Nucleus accumbens (tissue), 56 donors: ENCODE measurements around the gene ALKAL2.
A peak's percentile ranks its signal among the peaks of the same experiment; 100 is the strongest.

ENCODE experiments used
- DNase-seq, 56 donors: peaks; one replicate each; lab custom pipeline; 2025; lab: John Stamatoyannopoulos, UW

Gene ALKAL2

DNA sequence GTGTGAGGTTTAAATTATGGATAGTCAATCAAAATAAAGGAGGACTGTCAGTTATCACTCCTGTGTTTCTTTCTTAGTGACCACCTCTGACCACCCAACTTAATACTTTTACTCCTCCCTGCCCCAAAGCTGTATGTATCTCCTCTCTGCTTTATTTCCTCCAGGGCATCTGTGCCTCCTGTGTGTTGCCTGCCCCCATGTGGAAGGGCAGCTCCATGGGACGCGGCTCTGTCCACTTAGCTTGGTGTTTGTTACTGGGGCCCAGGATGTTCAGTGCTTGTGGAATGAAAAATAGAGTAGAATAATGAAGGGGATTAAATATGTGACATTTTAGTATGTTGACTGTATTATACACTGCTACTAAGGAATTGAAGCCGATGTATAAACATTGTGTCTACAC, 13.4 kb downstream of the ALKAL2 start:
- no peak for DNase-seq

DNA sequence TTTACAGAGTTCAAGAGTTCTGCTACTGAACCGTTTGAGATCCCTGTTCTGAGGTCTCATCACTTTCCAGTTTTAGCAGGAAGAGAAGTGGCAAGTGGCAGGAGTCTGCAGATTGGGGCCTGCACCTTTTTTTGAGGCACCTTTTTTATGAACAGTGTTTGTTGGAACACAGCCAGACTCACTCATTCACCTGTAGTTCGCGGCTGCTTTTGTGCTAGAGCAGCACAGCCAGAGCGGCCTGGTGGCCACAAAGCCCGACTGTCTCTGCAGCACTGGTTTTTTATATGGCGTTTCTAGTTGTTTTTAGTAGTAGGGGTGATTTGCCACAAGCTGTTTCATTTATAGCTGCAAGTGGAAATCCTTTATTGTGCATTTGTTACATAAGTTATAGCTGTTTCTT, 14.6 kb downstream of the ALKAL2 start:
- no peak for DNase-seq

DNA sequence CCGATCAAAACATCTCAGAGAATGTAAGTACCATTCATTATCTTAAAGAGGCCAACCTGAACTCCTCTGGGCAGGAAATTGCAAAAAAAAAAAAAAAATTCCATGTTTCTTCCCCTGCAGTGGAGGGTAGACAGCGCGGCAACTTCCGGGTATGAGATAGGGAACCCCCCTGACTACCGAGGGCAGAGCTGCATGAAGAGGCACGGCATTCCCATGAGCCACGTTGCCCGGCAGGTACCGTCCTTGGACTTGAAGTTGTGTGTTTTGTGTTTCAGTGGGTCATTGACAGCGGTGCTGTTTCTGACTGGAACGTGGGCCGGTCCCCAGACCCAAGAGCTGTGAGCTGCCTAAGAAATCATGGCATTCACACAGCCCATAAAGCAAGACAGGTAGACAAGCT, 16.0 kb downstream of the ALKAL2 start:
- no peak for DNase-seq

DNA sequence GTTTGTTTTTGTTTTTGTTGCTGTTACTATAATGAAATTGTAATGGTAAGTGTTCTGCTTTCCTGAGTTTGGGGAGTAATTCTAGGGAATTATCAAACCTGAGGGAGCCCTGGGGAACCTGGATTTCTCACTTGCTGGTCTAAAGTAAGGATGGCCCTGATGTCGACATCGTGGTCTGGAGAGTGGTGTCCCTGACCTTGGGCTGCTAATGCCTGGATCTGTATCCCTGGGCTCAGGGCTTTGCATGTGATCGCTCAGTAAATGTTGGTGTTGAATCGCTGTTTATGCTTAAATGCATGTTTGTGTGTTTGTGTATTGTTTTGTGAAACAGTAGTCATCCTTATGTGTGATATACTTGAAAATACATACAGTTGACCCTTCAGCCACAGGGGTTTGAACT, 17.0 kb downstream of the ALKAL2 start:
- no peak for DNase-seq

DNA sequence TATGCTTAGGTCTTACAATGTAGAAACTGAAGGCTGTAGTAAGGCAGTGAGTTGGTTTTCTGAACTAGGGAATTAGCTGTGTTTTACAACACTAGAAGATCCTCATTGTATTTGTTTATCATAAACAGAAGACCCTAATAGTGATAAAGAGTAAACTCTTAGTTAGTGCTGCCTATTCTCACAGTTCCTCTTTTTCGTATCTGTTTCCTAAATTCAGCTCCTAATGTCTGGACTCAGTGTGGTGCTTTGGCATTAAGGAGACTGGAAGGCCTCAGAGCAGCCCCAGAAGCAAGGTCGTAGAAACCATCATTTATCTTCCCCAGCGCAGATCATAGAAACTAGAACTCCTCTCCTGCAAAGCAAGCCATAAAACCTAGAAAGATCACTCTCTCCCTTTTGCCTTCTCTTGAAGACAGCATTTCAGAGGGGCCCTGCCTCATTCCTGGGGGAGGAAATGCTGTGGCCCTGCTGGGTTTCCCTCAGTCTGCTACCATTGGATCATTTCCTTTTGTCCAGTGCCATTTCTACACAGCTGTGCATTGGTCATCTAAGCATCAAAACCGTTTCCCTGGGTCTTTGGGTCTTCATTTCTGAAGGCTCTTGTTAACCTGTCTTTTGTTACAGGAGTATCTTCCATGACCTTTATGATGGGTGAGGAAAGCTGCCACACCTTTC, 18.4 kb downstream of the ALKAL2 start:
- DNase-seq: no peak

DNA sequence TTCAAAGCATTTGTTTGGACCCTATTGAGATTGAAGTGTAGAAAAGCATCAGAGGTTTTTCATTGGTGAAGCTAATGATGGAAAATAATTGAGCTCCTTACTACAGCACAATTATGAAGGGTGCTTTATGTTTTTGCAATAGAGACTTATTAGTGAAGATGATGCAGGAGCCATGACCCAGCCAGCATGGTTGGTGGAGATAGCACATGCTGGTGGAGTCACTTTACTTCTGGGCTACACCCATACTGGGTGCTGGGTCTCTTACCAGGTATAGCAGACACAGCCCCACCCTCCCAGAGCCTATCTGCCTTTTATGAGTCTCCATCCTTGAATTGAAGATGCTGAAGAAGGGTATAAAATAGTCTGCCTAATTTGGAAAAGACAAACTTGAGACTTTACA, 19.6 kb downstream of the ALKAL2 start:
- no peak for DNase-seq

DNA sequence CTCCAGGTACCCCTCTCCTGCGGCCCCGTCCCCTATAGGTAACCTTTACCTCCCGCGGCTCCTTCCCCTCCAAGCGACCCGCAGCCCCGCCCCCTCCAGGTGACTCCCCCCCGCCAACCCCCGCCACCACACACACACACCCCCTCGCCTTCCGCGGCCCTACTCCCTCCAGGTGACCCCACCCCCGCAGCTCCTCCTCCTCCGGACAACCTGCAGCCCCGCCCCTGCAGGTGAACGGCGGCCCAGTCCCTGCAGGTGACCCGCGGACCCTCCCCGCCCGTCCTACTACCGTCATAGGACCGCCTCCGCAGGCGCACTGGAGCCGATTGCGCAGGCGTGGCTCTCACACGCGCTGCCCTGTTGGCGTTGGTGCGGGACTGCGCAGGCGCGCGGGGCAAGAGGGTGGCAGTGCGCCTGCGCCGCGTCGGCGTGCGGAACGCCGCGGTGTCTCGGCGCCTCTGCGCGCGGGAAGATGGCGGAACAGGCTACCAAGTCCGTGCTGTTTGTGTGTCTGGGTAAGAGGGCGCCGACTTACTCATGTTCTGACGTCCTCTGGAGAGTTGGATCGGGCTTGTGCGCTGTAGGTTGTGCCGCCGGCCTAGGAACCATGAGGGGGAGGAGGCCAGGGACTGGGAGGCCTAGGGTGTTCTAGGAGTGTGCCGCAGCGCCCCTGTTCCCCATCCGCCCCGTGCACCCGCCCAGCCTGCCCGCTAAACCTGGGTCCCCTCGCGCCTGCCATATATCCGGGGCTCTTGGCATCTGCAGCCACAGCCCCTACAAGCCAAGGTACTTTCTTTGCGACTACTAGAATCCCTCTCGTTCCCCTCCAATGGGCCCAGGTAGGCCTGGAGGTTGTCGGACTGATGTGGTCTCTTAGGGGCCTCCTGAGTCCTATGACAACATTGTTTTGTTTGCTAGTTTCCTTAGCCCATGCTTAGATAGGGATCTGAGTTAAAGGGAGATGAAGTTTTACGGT, 23.1 kb downstream of the ALKAL2 start, which contains the start of gene ACP1:
Gene ACP1, plus strand, starts transcription at position 455 of the 976 bp plus-strand sequence. Its CDS starts 18 bp downstream, at position 473.
- peak; percentile 34 to 95 (median 86) for DNase-seq

DNA sequence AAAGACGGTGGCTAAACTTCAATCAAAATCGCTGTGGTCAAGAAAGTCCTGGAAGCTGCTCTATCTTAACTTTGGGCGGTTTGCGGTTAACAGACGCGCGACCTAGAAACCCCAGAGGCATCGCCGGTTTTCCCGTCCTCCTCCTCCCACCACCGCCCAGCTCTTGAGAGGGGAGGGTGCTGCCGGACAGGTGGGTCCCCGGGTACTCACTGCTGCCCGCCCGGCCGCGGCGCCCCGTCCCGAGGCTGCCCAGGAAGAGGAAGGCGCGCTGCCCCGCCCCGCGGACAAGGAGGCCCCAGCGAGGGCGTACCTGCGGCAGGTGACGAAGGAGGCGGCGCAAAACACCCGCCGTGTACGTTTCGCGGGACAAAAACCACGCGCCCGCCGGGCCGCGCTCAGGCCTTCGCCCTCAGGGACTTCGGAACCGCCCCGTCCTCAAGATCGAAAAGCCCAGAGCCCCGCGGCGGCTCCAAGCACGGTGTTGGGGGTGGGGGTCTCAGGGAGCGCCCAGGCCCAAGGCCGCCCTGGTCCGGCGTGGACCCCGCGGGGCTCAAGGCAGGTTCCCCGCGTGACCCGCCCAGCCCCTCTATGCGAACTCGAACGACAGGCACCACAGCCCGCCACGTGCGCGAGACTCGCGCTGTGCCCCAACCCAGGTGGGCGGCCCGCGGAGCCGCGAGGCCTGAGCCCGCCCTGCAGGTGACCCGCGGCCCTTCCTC, 24.0 kb downstream of the ALKAL2 start, which contains the start of gene SH3YL1:
Gene SH3YL1, minus strand, starts transcription at position 259 of the 719 bp plus-strand sequence. Its CDS starts 48 bp downstream, at position 211.
- peak in 3 of 56 donors; percentile 15 to 47 (median 21) for DNase-seq

DNA sequence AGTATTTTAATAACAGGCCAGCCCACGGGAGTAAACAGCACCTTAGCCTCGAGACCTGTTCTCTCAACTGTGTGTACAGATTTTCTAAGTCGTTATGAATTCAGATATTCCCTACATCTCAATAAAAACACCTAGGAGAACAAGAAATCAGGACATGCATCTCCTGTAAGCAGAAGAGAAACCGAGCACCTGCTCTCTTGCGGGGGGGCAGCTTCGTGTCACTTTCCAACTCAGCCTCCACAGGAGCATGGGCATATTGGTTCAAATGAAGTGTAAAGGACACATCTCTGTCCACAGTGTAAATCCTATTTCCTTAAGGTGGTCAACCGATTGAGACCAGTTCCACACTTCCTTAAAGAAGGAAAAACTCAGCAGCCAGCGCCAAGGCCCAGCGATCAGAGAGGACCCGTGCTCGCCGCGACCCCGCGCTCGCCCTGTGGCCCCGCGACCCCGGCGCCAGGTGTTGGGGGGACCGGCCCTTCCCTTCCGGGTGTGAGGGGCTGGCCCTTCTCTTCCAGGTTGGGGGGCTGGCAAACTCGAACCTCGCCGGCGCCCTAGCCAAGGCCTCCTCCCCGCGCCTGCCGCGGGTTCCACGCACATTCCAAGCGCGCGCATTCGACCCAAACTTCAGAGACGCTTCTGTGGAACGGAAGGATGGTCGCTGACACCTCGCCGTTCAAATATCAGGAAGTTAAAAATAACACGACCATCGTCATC, 24.7 kb downstream of the ALKAL2 start:
- no peak for DNase-seq

DNA sequence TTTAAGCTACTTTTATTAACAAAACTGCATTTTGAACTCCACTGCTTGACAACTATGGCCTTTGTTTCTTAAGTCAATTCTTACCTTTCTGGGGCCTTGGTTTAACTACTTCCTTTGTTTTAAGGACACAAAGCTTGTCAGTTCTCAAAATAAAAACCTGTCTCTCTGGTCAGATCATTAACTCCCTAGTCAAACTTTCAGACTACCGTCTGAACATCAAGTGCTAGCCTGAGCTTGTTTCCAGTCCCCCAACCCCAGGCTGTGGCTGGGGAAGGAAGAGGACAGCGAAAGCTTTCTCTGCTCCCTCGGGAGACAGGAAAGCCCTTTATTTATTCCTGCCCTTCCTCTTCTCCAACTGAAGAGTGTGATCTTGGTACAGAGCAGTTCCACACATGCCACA, 25.8 kb downstream of the ALKAL2 start:
- DNase-seq: no peak

DNA sequence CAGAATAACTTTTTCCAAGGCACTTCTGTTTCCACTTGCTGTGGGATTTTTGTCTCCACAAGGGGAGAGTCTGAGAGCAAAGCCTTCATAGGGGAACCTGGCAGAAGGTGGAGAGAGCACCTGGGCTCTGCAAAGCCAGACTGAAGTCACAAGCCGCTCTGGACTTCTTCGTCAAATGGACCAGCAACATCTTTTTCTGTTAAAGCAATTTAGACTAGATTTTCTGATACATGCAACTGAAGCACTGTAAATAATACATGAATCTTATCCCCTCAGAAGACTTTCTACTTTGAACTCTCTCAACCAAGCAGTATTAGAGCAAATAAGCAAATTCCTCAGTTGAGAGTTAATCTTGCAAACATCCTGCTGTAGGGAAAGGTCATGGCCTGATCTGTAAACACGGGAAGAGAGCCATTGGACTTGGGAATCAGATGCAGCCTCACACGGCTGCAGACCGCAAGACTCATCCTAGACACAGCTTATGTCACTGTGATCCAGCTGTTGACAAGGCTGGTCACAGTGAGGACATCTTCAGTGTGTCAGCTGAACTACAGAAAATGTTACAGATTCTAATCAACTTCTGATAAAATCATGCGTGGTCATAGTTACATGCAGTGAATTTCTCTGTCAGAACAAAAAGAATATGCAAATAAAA, 27.3 kb downstream of the ALKAL2 start:
- peak in 2 of 56 donors; percentile 3 to 7 for DNase-seq

DNA sequence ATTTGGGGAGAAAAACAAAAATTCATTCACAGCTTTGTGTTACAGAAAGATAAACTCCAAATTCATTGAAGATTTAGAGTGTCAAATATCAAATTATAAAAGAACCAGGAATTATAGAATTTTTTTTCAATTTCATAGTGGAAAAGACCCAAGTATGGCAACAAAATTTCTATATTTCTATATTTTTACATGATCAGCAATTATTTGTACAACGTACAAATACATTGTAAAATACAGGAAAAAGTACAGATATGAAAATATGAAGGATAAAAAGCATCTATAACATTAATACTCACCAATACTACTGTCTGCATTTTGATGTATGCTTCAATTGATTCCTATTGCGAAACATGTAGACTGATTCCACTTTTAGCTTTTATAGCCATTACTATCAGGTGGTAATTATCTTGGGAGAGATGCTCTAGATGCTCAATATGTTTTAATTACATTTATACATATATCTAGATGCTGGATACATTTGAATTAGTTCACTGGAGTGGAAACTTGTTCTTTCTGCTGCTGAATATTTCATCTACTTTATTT, 28.0 kb downstream of the ALKAL2 start:
- no peak for DNase-seq

DNA sequence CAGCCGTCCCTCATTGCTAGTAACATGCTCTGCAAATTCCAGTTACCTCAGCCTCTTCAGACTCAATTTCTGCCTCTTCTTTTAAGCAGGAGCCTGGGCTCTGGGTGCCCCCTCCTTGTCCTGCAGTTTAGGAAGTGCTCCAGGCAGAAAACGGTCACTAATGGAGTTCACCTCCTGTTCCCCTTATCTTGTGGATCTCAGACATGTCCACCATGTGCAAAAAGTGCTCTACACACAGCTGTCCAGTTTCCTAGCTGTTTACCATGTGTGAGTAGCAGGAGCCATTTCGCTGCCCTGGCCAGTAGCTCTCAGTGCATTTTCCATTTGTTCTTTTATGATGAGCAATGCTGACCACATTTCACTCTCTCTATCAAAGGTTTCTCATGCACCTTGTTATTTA, 29.0 kb downstream of the ALKAL2 start:
- DNase-seq: no peak

DNA sequence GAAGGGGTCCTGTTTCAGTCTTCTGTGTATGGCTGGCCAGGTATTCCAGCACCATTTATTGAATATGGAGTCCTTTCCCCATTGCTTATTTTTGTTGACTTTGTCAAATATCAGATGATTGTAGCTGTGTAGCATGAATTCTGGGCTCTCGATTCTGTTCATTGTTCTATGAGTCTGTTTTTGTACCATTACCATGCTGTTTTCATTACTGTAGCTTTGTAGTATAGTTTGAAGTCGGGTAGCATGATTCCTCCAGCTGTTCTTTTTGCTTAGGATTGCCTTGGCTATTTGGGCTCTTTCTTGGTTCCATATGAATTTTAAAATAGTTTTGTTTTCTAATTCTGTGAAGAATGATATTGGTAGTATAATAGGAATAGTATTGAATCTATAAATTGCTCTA, 30.0 kb downstream of the ALKAL2 start:
- DNase-seq: no peak

DNA sequence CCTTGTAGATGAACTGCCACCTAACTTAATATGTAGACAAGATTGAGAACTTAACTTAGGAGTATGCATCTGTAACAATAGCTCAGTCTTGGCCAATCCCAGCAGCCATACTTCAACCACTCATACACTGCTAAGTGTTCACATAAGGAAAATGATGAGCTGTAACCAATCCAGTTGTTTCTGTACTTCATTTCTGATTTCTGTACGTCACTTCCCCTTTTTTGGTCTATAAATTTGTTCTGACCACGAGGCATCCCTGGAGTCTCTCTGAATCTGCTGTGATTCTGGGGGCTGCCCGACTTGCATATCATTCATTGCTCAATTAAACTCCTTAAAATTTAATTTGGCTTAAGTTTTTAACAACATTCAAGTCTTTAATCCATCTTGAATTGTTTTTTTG, 30.5 kb downstream of the ALKAL2 start:
- no peak for DNase-seq

DNA sequence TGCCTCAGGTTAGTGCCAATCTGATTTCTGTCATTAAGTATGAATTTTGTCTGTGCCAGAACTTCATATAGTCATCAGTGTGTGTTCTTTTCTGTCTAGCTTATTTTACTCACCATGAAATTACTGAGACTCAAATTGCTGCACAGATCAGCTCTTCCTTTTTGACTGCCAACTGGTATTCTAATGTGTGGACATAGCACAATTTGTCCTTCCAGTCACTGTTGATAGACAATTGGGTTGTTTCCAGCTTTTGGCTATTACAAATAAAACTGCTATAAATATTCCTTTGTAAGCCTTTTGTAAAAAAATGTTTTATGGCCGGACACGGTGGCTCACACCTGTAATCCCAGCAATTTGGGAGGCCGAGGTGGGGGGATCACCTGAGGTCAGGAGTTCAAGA, 31.8 kb downstream of the ALKAL2 start:
- no peak for DNase-seq

DNA sequence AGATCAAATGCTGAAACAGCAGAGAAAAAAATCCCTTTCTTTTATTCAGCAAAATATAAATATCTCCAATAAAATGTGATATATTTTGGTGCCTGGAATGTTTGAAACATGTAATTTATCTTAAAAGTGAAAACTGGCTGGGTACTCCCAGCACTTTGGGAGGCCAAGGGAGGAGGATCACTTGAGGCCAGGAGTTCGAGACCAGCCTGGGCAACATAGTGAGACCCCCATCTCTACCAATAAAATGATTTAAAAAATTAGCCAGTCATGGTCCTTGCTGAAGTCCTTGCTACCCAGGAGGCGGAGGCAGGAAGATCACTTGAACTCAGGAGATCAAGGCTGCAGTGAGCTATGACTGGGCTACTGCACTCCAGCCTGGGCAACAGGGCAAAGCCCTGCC, 32.7 kb downstream of the ALKAL2 start:
- no peak for DNase-seq

DNA sequence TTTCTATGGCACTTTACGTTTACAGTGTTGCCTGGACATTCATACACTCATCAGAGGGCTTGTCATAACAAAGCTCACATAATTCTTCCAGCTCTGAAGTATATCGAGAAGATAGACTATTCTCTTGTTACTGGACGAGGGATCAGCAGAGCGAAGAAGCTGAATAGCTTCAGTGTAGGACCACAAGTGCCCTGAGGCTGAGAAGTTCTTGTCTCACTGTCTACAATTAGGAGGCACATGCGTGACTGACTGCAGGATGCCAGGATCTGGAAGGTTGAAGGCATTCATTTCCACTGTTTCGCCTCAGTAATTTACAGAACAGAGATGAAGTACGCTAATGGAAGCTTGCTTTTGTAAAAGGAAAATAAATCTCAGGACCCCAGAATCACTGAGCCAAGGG, 33.6 kb downstream of the ALKAL2 start:
- DNase-seq: no peak

DNA sequence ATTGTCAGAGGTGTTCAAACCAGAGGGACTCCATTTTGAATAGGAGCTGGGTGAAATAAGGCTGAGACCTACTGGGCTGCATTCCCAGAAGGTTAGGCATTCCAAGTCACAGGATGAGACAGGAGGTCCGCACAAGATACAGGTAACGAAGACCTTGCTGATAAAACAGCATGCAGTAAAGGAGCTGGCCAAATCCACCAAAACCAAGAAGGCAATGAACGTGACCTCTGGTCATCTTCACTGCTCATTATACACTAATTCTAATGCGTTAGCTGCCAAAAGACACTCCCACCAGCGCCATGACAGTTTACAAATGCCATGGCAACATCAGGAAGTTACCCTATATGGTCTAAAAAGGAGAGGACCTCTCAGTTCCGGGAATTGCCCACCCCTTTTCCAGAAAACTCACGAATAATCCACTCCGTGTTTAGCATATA, 34.7 kb downstream of the ALKAL2 start:
- no peak for DNase-seq
